ENCODE data around the gene SHLD2.
"Not testable (repeated sequence)": the region's sequence is repeated elsewhere in the genome, so short reads cannot be mapped to it uniquely, and the experiment has no call there.

SHLD2 gene

GRCh38 chr10:87094373-87095235 lies at the start of gene SHLD2, which contains the start of gene GLUD1:
Gene SHLD2, plus strand, starts transcription at chr10:87095206. Its CDS starts 56,149 bp downstream, at chr10:87151355.
Gene GLUD1, minus strand, starts transcription at chr10:87094843. Its CDS starts 74 bp downstream, at chr10:87094769.
- peak; percentile 76 to 92 (median 82) for DNase-seq

- DNase-seq = no peak
Observed at GRCh38 chr10:87045434-87045938, 49.5 kb upstream of the SHLD2 start.

- no peak for DNase-seq
Observed at GRCh38 chr10:87053111-87053510, 41.9 kb upstream of the SHLD2 start.

- DNase-seq = no peak
Observed at GRCh38 chr10:87053577-87054181, 41.3 kb upstream of the SHLD2 start.

GRCh38 chr10:87054373-87055295 lies 40.4 kb upstream of the SHLD2 start:
- DNase-seq = no peak

GRCh38 chr10:87058171-87058570 lies 36.8 kb upstream of the SHLD2 start:
- DNase-seq = no peak

- no peak for DNase-seq
Observed at GRCh38 chr10:87059401-87059800, 35.6 kb upstream of the SHLD2 start.

- no peak for DNase-seq
Observed at GRCh38 chr10:87060280-87060928, 34.6 kb upstream of the SHLD2 start.

GRCh38 chr10:87064651-87065050 lies 30.4 kb upstream of the SHLD2 start:
- no peak for DNase-seq

GRCh38 chr10:87066178-87066577 lies 28.8 kb upstream of the SHLD2 start:
- no peak for DNase-seq

GRCh38 chr10:87066865-87067264 lies 28.1 kb upstream of the SHLD2 start:
- no peak for DNase-seq

- no peak for DNase-seq
Observed at GRCh38 chr10:87068281-87068680, 26.7 kb upstream of the SHLD2 start.

- no peak for DNase-seq
Observed at GRCh38 chr10:87072449-87072848, 22.6 kb upstream of the SHLD2 start.

GRCh38 chr10:87076421-87076820 lies 18.6 kb upstream of the SHLD2 start:
- DNase-seq = not testable (repeated sequence)

GRCh38 chr10:87079106-87079836 lies 15.7 kb upstream of the SHLD2 start:
- DNase-seq = no peak

- DNase-seq = not testable (repeated sequence)
Observed at GRCh38 chr10:87080621-87081020, 14.4 kb upstream of the SHLD2 start.

GRCh38 chr10:87081574-87081973 lies 13.4 kb upstream of the SHLD2 start:
- DNase-seq = not testable (repeated sequence)

- DNase-seq = not testable (repeated sequence)
Observed at GRCh38 chr10:87082219-87082618, 12.8 kb upstream of the SHLD2 start.

- peak in 1 of 4 experiments; percentile 2 for DNase-seq
Observed at GRCh38 chr10:87083576-87084290, 11.3 kb upstream of the SHLD2 start.

- DNase-seq = not testable (repeated sequence)
Observed at GRCh38 chr10:87084291-87084782, 10.7 kb upstream of the SHLD2 start.

- no peak for DNase-seq
Observed at GRCh38 chr10:87085537-87085936, 9.5 kb upstream of the SHLD2 start.

Measured in activated CD4-positive, CD25-positive, alpha-beta regulatory T cell (primary cell).